Right forelimb (tissue), 1 donor: ENCODE results near the gene FAM149B1.

Source experiments
- DNase-seq: peaks from one replicate; pipeline ENCODE4 v3.0.0-alpha.2; 2018

Gene FAM149B1

DNA sequence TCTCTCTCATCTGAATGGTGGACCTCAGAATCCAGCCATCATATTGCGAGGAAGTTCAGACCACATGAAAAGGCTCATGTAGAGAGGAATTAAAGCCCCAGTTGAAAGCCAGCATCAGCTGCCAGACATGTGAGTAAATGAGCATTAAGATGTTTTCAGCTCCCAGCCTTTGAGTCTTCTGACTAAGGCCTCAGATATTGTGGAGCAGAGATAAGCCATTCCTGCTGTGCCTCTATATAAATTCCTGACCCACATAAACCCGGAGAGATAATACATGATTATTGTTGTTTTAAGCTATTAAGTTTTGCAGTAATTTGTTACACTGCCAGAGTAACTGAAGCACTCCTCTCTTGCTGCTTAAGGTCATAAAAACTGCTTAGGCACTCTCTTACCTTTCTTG, 14.6 kb downstream of the FAM149B1 start:
- DNase-seq: no peak

DNA sequence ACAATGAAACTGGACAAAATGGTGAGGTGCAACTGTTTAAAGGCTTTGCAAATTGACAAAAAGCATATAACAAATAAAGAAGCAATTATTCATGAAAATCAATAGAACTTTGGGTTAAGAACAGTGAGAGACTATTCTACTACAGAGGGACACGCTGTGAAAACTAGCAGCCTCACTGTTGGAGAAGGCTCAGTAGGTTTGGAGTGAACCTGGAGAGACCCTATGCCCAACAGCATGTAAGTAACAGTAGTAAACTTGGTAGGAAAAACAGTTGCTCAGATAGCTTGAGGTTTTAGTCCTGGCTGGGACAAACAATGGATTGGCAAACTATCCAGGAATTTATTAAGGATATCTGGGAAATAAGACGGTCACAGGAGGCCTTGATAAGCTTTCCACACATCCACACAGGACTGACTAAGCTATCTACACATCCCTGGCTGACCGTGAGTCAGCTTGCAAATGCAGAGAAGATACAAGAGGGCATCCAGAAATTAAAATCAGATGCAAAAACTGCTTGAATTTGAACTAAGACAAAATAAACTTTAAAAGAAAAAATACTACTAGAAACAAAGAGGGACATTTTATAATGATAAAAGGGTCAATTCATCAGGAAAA, 15.9 kb downstream of the FAM149B1 start:
- no peak for DNase-seq

DNA sequence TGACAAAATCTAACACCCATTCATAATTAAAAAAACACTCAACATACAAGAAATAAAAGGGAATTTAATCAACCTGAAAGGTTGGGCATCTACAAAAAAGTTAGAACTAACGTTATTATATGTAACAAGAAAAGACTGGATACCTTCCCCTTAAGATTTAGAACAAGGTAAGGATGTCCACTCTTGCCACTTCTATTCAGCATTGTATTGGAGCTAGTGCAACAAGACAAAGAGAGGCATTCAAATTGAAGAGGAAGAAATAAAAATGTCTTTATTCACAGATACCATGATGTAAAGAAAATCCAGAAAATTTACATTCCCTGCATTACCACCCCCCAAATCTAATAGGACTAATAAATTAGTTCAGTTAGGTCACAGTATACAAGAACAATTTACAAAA, 18.3 kb downstream of the FAM149B1 start:
- no peak for DNase-seq

DNA sequence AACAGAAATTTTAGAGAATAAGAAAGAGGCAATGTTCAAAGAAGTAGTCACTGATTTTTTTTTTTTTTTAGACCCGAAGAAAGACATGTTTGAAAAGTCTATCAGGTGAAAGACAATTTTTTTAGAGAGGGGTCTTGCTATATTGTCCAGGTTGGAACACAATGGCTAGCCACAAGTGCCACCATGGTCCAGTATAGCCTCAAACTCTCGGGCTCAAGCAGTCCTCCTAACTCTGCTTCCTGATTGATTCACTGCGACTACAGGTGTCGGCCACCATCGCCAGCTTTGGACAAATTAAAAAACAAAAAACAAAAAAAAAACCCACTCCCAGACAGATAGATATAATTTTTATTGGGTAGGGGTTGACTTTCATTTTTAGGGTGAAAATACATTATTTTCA, 22.3 kb downstream of the FAM149B1 start:
- no peak for DNase-seq

DNA sequence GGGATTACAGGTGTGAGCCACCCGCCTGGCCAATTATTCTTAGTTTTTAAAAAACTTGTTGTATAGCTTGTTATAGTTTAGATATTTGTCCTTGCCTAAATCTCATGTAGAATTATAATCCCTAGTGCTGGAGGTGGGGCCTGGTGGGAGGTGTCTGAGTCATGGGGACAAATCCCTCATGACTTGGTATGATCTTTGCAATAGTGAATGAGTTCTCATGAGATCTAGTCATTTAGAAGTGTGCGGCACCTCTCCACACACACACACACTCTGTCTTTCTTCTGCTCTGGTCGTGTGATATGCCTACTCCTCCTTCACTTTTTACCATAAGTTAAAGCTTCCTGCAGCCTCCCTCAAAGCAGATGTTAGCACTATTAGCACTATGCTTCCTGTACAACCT, 37.2 kb downstream of the FAM149B1 start:
- no peak for DNase-seq

DNA sequence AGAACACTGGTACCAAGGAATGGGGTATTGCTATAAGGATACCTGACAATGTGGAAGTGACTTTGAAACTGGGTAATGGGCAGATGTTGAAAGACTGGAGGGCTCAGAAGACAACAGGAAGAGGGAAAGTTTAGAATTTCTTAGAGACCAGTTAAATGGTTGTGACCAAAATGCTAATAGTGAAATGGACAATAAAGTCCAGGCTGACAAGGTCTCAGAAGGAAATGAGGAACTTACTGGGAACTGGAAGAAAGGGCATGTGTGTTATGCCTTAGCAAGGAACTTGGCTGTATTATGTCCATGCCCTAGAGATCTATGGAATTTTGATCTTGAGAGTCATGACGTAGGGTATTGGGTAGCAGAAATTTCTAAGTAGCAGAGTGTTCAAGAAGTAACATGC, 38.0 kb downstream of the FAM149B1 start:
- DNase-seq: no peak

DNA sequence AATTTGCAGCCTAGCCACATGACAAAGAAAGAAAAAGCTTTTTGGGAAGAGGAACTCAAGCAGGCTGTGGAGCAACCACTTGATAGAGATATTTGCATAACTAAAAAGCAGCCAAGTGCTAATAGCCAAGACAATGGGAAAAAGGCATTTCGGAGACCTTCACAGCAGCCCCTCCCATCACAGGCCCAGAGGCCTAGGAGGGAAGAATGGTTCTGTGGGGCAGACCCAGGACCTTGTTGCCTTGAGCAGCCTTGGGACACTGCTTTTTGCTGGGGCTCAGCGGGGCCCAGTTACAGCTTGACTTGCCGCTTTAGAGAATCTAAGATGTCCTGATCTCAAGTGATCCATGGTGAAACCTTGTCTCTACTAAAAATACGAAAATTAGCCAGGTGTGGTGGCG, 38.5 kb downstream of the FAM149B1 start:
- DNase-seq: no peak

DNA sequence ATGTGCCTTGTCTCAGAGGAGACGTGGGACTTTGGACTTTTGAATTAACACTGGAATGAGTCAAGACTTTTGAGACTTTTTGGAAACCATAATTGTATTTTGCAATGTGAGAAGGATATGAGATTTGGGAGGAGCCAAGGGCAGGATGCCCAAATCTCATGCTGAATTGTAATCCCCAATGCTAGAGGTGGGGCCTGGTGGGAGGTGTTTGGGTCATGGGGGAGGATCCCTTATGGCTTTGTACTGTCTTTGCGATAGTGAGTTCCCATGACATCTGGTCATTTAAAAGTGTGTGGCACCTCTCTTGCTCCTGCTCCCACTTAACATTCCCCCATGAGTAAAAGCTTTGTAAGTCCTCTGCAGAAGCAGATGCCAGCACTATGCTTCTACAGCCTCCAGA, 40.0 kb downstream of the FAM149B1 start:
- DNase-seq: no peak

DNA sequence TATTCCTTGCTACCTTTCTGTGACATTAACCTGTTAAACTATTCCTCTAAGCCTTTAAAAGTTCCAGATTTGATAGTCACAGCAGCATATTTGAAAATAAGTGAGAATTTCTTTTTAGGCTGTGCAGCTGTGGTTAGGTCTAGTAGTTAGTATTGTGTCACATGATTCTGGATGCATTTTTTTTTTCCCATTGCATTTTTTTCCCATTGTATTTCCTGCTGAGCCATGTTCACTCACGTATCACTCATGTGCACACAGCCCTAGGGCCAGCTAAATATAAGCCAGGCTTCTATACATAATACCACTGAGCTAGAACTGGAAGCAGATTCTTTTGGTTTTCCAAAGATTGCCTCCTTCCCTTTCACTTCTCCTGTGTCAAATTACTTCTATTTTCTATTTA, 41.8 kb downstream of the FAM149B1 start:
- DNase-seq: no peak

DNA sequence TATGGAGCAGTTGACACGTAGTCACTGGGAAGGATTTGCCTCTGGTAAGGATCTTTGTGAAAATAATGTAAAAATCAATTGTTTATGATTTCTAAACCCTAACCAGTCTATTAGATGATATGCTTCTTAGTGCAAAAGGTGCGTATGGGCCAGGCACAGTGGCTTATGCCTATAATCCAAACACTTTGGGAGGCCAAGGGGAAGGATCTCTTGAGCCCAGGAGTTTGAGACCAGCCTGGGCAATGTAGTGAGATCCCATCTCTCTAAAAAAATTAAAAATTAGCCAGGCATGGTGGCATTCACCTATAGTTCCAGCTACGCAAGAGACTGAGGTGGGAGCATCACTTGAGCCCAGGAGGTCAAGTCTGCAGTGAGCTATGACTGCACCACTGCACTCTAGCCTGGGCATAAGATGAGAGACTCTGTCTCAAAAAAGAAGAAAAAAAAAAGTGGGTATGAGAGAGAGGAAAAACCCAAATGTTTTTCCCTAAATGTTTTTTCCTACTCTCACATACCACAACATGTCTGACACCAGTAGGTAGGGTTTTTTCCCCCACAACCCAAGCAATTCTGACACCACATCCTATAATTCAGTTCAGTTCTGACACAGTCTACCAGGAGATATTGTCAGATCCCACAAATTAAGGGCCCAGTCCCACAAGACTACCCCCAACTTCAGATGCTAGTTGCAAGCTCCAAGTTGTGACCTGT, 42.6 kb downstream of the FAM149B1 start:
- no peak for DNase-seq

DNA sequence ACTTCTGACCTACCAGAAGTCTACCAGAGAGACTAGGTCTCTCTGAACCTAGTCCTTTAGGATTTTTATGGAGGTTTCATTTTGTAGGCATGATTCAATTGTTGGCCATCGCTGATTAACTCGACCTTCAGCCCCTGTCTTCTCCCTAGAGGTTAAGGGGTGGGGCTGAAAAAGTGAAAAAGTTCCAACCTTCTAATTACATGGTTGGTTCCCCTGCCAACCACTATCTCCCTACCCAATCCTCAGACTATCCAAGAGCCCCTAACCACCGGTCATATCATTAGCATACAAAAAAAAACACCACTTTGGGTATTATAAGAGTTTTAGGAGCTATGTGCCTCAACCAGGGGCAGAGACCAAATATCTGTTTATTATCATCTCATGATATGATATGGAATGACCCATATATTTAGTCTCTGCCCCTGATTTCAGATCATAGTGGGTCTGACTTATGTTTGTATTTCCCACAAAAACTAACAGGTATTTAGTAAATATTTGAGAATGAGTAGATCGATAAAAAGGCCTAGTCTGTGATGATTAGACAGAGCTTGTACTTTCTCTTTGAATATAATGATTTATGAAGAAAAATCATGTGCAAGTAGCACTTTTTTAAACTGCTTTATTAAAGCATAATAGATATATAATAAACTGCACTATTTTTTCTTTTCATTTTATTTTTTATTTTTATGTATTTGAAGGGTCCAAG, 43.3 kb downstream of the FAM149B1 start:
- no peak for DNase-seq

DNA sequence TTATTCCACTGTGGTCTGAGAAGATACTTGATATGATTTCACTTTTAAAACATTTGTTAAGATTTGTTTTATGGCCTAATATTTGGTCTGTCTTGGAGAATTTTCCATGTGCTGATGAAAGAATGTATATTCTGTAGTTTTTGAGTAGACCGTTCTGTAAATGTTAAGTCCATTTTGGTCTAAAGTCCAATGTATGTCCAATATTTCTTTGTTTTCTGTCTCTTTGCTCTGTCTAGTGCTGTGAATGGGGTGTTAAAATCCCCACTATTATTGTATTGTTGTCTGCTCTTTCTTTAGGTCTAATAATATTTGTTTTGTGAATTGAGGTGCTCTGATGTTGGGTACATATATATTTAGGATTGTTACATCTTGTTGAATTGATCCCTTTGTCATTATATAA, 47.8 kb downstream of the FAM149B1 start:
- no peak for DNase-seq

DNA sequence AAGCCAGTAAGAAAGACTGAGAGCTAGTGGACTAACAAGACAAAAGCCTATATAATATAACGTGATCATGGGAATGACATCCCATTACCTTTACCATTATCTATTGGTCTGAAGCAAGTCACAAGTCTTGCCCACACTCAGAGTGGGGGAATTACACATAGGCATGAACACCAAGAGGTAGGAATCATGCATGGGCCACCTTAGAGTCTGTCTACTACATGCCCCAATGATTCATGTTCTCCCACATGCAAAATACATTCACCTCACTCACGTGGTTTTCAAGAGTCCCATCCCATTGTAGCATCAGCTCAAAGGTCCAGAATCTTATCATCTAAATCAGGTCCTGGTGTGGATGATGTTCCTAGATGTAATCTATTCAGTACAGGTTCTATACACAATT, 49.7 kb downstream of the FAM149B1 start:
- no peak for DNase-seq

DNA sequence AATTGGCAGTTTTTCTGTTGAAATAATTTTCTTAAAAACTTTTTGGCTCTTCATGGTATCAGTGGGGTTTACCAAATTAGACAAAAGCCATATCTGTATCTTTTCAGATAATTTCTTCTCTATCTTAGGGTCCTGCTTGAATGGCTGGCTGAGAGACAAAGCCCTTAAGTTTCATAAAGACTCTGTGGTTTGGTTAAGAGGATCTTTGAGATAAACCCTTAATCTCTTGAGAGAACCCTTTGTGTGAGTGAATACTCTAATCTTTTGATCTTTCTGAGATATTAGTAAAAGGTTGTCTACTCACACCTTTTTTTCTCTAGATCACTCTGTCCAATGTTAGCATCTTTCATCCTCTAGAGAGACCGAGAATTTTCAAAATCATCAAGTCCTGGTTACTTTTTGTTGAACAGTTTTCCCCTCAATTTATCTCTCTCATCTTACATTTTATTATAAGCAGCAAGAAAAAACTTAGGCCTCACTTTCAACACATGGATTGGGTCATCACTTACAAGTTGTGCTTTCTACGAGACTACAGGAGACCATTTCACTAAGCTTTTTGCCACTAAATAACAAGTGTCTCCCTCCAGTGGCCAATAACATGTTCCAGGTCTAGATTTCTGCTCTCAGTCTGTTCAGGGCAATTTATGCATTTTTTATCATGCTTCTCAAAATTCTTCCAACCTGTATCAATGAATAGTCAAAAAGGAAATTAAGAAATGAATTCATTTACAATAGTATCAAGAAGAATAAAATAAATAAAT, 50.7 kb downstream of the FAM149B1 start:
- DNase-seq: no peak

DNA sequence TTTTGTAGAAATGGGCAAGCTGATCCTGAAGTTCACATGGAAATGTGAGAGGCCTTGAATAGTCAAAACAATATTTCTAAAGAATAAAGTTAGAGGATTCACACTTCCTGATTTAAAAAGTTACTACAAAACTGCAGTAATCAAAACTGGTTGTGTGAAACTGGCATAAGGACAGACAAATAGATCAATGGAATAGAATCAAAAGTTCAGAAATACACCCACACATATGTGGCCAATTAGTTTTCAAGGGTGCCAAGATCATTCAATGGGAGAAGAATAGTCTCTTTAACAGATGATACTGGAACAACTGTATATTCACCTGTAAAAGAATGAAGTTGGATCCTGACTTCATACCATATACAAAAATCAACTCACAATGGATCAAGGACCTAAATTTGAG, 51.5 kb downstream of the FAM149B1 start:
- no peak for DNase-seq

DNA sequence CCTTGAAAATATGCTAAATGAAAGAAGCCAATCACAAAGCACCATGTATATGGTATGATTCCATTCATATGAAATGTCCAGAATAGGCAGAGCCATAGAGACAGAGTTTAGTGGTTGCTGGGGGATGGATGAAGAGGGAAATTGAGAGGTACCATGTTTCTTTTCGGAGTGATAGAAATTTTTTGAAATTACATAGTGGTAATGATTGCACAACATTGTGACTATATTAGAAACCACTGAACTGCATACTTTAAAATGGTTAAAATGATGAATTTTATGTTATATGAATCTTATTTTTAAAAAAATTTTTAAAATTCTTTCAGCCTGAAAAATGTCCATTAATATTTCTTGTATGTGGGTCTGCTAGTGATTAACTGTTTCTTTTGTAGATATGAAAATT, 53.1 kb downstream of the FAM149B1 start:
- DNase-seq: no peak

DNA sequence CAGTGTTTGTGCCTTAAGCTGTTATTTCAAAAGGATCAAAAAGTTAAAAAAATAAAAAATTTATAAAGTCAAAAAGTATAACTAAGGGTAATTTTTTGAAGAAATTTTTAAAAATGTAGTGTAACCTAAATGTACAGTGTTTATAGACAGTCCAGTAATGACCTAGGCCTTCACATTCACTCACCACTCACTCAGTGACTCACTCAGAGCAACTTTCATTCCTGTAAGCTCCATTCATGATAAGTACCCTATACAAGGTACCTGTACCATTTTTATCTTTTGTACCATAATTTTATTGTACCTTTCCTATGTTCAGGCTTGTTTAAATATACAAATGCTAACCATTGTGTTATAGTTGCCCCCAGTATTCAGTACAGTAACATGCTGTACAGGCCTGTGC, 57.6 kb downstream of the FAM149B1 start:
- no peak for DNase-seq

DNA sequence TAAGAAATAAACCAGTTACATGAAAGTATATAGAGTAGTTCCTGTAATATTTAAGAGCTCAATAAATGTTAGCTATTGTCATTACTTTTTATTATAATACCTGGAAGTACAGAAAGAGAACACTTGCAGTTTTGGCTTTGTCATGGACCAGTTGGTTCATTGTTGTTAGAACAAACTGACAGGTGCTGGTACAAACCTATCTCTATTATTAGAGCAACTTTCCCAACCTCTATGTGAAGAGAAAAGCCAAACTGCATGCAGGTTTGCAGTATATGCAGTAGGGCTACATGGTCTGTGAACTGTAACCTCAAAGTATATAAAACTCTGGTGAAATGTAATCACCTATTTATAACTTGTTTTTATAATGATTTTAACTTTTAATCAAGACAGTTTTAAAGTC, 58.7 kb downstream of the FAM149B1 start:
- no peak for DNase-seq

DNA sequence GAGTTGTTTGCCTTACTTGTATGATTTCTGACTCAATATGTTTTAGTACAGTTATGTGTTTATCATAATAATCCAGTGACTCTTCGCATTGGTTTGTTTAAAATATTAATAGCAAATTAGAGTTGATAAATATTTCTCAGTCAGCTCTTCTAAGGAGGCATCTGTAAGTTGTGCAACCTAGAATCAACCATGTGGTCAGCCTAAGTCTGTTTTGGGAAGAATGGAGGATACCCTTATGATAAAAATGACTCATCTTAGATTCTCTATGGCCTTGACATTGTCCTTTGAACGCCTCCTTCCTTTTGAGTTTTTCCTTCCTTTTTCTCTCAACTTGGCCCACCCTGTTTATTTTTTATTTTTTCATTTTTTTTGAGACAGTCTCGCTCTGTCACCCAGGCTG, 60.3 kb downstream of the FAM149B1 start:
- DNase-seq: no peak

DNA sequence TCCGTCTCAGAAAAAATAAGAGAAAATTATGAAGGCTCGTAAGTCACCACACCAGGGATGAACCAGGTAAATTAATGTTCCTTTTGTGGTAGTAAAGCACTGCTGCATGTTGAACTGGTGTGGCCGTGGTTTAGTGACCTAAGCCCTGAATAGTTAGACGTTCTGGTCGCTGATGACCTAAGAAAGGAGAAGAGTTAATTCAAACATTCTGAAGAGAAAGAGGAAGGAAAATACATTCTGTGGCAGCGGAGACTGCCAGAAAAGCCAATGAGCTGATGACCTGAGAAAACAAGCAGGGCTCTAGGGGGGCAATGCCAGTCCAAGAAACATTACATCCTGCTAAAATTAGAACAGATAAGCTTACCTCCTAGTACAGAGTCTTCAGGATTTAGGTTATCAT, 61.6 kb downstream of the FAM149B1 start:
- no peak for DNase-seq

DNA sequence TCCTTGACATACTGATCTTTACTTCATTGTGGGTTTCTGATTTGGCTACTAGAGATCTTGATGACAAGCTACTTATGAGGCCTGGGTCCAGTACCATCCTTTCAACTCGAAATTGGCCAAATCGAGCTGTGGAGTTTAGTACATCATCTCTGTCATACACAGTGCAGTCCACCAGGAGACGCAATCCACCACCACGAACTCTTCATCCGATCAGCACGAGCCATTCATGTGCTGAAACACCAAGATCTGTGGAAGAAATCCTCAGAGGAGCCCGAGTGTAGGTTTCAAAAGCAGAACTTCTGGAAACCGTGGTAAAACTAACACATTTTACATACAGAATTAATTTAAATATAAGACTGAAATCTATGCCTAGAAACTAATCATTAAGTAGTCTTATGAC, 65.0 kb downstream of the FAM149B1 start:
- no peak for DNase-seq

DNA sequence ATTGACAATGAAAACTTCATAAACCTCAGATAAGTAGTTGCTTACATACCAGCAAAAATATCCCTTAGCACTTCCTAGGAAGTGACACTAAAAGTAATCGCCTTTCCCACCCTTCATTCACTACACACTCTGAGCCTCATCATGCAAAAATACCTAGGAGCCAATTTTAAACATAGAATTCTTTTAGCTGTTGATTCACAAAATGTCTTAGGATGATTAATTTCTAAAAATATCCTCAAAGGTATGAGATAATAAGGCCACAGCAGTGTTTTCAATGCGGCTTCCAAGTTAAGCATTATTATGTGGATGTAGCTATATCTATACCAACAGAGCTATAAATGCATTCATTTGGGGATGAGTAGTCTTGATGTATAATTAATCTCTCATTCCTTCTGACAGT, 66.0 kb downstream of the FAM149B1 start:
- DNase-seq: no peak

DNA sequence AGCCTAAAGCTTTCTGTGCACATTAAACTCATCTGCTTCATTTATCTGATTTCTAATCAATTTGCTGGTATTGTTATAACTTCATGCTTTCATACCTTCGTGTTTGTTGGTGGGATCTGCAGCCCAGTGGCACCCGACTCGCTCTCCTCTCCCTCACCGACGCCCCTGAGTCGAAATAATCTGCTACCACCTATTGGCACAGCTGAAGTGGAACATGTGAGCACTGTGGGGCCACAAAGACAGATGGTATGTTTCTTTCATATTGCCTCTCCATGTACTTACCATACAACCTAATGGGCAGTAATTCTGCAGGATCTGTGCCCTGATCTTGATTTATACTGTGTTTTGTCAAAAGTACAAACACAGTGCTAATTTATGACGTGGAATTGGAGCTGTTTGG, 66.8 kb downstream of the FAM149B1 start:
- no peak for DNase-seq
